ENCODE measurements around the gene PTGES3L.

Gene PTGES3L

GRCh38 chr17:43018008-43018853 lies 38.4 kb upstream of the PTGES3L start:
- TF ChIP-seq CTCF (IDR thresholded peaks at IDR 0.05; ENCODE audit: extremely low read depth, missing control alignments): no peak
- DNase-seq (ENCODE audit: low spot score): no peak

- no peak for DNase-seq (ENCODE audit: low spot score)
- TF ChIP-seq CTCF (IDR thresholded peaks at IDR 0.05; ENCODE audit: extremely low read depth, missing control alignments): no peak
Measured at GRCh38 chr17:43016216-43016615, 36.3 kb upstream of the PTGES3L start.

GRCh38 chr17:43015579-43015978 lies 35.7 kb upstream of the PTGES3L start:
- no peak for DNase-seq (ENCODE audit: low spot score)
- no peak for TF ChIP-seq CTCF (IDR thresholded peaks at IDR 0.05; ENCODE audit: extremely low read depth, missing control alignments)

GRCh38 chr17:43014649-43015542 lies 35.0 kb upstream of the PTGES3L start:
- TF ChIP-seq CTCF (IDR thresholded peaks at IDR 0.05; ENCODE audit: extremely low read depth, missing control alignments): no peak
- DNase-seq (ENCODE audit: low spot score): no peak

GRCh38 chr17:43014020-43014648 lies 34.3 kb upstream of the PTGES3L start:
- DNase-seq (ENCODE audit: low spot score): no peak
- no peak for TF ChIP-seq CTCF (IDR thresholded peaks at IDR 0.05; ENCODE audit: extremely low read depth, missing control alignments)

- TF ChIP-seq CTCF (IDR thresholded peaks at IDR 0.05; ENCODE audit: extremely low read depth, missing control alignments): no peak
- no peak for DNase-seq (ENCODE audit: low spot score)
Measured at GRCh38 chr17:43013296-43013695, 33.4 kb upstream of the PTGES3L start.

Measured in GM20000 (cell line).